Measurements from ENCODE around the gene SSC5D. TPM values are rescaled to one million over a fixed set of nuclear protein-coding genes. Genes with fewer than 3 reads are reported as not detected.

Gene SSC5D
- total and polyA plus RNA-seq, 9 of the 15 experiments (the other 6 are each of a cell fraction or from before 2014, with no cell fraction given), result 0.04 to 0.71 (median 0.14) TPM; not detected in 2

DNA sequence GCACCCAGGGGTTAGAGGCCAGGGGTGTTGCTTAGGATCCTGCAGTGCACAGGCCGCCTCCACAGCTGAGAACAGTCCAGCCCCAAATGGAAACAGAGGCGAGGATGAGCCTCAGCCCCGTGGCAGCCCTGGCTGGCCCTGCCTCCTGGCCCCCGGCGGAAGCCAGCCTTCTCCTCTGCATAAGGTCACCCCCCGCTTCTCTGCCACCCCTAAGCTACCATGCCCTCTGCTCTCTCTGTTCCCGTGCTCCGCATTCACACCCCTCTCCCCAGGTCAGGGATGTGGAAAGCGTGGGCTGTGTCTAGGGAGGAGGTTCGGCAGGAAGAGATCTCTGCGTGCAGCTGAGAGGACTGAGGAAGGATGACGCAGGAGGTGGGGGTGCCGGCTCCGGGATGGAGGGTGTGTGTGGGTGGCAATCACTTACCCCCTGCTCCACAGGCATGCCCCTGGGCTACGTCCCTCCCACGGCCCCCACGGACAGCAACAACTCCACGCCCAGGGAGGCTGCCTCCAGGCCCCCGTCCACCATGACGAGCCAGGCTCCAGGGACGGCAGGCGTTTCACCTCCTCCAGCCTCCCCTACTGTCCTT lies 6.0 kb downstream of the SSC5D start (continued):
- TF ChIP-seq, protein P1, sequence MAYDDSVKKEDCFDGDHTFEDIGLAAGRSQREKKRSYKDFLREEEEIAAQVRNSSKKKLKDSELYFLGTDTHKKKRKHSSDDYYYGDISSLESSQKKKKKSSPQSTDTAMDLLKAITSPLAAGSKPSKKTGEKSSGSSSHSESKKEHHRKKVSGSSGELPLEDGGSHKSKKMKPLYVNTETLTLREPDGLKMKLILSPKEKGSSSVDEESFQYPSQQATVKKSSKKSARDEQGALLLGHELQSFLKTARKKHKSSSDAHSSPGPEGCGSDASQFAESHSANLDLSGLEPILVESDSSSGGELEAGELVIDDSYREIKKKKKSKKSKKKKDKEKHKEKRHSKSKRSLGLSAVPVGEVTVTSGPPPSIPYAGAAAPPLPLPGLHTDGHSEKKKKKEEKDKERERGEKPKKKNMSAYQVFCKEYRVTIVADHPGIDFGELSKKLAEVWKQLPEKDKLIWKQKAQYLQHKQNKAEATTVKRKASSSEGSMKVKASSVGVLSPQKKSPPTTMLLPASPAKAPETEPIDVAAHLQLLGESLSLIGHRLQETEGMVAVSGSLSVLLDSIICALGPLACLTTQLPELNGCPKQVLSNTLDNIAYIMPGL (CRISPR knock-in tag; IDR thresholded peaks at IDR 0.05), result no peak
- TF ChIP-seq, protein P2, sequence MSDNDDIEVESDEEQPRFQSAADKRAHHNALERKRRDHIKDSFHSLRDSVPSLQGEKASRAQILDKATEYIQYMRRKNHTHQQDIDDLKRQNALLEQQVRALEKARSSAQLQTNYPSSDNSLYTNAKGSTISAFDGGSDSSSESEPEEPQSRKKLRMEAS (CRISPR knock-in tag; IDR thresholded peaks at IDR 0.05), result no peak
- TF ChIP-seq ZNF668 (CRISPR knock-in tag; IDR thresholded peaks at IDR 0.05), result no peak
- no peak for TF ChIP-seq STAT5A (IDR thresholded peaks at IDR 0.05; ENCODE audit: borderline replicate concordance, low read length)
- TF ChIP-seq, protein P3, sequence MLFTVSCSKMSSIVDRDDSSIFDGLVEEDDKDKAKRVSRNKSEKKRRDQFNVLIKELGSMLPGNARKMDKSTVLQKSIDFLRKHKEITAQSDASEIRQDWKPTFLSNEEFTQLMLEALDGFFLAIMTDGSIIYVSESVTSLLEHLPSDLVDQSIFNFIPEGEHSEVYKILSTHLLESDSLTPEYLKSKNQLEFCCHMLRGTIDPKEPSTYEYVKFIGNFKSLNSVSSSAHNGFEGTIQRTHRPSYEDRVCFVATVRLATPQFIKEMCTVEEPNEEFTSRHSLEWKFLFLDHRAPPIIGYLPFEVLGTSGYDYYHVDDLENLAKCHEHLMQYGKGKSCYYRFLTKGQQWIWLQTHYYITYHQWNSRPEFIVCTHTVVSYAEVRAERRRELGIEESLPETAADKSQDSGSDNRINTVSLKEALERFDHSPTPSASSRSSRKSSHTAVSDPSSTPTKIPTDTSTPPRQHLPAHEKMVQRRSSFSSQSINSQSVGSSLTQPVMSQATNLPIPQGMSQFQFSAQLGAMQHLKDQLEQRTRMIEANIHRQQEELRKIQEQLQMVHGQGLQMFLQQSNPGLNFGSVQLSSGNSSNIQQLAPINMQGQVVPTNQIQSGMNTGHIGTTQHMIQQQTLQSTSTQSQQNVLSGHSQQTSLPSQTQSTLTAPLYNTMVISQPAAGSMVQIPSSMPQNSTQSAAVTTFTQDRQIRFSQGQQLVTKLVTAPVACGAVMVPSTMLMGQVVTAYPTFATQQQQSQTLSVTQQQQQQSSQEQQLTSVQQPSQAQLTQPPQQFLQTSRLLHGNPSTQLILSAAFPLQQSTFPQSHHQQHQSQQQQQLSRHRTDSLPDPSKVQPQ (CRISPR knock-in tag; IDR thresholded peaks at IDR 0.05; ENCODE audit: borderline replicate concordance), result no peak
- TF ChIP-seq TCF3 (CRISPR knock-in tag; IDR thresholded peaks at IDR 0.05), result no peak
- no peak for TF ChIP-seq FOXP1 (CRISPR knock-in tag; IDR thresholded peaks at IDR 0.05)
- TF ChIP-seq, protein P4, sequence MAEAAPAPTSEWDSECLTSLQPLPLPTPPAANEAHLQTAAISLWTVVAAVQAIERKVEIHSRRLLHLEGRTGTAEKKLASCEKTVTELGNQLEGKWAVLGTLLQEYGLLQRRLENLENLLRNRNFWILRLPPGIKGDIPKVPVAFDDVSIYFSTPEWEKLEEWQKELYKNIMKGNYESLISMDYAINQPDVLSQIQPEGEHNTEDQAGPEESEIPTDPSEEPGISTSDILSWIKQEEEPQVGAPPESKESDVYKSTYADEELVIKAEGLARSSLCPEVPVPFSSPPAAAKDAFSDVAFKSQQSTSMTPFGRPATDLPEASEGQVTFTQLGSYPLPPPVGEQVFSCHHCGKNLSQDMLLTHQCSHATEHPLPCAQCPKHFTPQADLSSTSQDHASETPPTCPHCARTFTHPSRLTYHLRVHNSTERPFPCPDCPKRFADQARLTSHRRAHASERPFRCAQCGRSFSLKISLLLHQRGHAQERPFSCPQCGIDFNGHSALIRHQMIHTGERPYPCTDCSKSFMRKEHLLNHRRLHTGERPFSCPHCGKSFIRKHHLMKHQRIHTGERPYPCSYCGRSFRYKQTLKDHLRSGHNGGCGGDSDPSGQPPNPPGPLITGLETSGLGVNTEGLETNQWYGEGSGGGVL (CRISPR knock-in tag; IDR thresholded peaks at IDR 0.05), result no peak
- TF ChIP-seq ZNF507 (tag; conservative IDR thresholded peaks at IDR 0.05), result no peak
- TF ChIP-seq, protein P5, sequence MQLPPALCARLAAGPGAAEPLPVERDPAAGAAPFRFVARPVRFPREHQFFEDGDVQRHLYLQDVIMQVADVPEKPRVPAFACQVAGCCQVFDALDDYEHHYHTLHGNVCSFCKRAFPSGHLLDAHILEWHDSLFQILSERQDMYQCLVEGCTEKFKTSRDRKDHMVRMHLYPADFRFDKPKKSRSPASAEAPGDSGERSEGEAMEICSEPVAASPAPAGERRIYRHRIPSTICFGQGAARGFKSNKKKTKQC (CRISPR knock-in tag; IDR thresholded peaks at IDR 0.05), result no peak
- no peak for TF ChIP-seq ZNF766 (CRISPR knock-in tag; conservative IDR thresholded peaks at IDR 0.05)
- TF ChIP-seq TAF9B (IDR thresholded peaks at IDR 0.05; ENCODE audit: partially characterized antibody), result no peak
- no peak for TF ChIP-seq GATAD2A (IDR thresholded peaks at IDR 0.05)
- TF ChIP-seq JUND (IDR thresholded peaks at IDR 0.05; ENCODE audit: borderline replicate concordance, low read depth, low read length), result no peak
- TF ChIP-seq JUND (tag; IDR thresholded peaks at IDR 0.05; ENCODE audit: borderline replicate concordance, low read depth, low read length), result no peak; the same call in 2 of the 3 replicates
- TF ChIP-seq ARID1B (IDR thresholded peaks at IDR 0.05), result peak; percentile 23; the same call in 1 of the 2 replicates
- no peak for TF ChIP-seq HNRNPL (IDR thresholded peaks at IDR 0.05; ENCODE audit: low read depth, low read length)
- TF ChIP-seq NR2C2 (CRISPR knock-in tag; IDR thresholded peaks at IDR 0.05), result no peak
- TF ChIP-seq NR2C2 (tag; IDR thresholded peaks at IDR 0.05), result no peak
- TF ChIP-seq RCOR1 (IDR thresholded peaks at IDR 0.05; ENCODE audit: borderline replicate concordance in 1 of 2, low read depth in 2 of 2, low read length in 2 of 2), result 0 out of 4 replicates have a peak, but pooled peaks of 1 of the 2 experiments have one; percentile 42
- TF ChIP-seq NFIX (CRISPR knock-in tag; IDR thresholded peaks at IDR 0.05; ENCODE audit: low read depth), result no peak
- no peak for TF ChIP-seq FOXA1 (IDR thresholded peaks at IDR 0.05; ENCODE audit: borderline replicate concordance)
- TF ChIP-seq ARHGAP35 (IDR thresholded peaks at IDR 0.05; ENCODE audit: partially characterized antibody), result no peak
